Measurements from ENCODE around the gene EFCAB5.

DNA sequence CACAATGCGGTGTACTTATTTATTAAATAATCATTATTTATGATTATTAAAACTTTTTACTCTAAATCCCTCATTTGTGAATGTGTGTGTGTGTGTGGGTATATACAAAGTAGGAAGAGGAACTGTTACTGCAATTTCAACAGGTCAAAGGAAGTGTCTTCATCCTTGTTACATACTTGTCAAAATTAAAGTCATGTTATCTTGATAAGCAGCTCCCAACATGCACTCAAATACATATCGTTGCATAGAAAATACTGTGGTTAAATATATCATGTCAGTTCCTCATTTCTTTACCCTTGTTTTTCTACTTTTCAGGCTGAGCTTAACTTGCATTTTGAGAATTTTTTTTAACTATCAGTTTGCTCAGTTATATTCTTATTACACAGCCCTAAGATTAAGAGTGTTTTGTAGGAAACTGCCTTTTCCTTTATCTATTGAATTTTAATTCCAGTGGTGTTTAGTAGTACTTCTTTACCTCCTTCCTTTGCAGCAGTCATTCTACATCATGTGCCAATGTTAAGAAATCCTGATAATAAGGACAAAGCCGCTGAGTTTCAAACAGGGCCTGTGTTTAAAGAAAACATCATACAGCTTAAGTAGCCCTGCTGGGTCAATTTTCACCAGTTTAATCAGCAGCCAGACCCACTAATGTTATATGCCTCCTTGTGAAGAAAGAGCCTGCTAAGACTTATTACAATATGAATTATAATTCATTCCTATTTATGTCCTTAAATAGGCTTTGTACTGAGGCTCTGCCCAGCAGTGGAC is 7.2 kb downstream of the EFCAB5 start:
- TF ChIP-seq CTCF (conservative IDR thresholded peaks at IDR 0.05 in 1 of 2, IDR thresholded peaks at IDR 0.05 in 1 of 2; ENCODE audit: extremely low read depth in 1 of 2, insufficient read depth in 1 of 2, low read depth in 1 of 2, low read length in 2 of 2) (no peak), EZH2 (IDR thresholded peaks at IDR 0.05; ENCODE audit: borderline replicate concordance, low read length) (no peak)
